ENCODE results near the gene STIM2. TPM values are rescaled to one million over a fixed set of nuclear protein-coding genes. Genes with fewer than 3 reads are reported as not detected.
"Not testable (repeated sequence)": the region's sequence is repeated elsewhere in the genome, so short reads cannot be mapped to it uniquely, and the experiment has no call there.

STIM2 gene
- total RNA-seq, result 8.9 and 17.3 TPM in 2 replicates

GRCh38 chr4:26860157-26860921, at the start of gene STIM2:
Gene STIM2, plus strand, starts transcription at chr4:26860841.
- peak; percentile 98 for DNase-seq (ENCODE audit: low read depth in 2 of 2)

GRCh38 chr4:26811571-26811970, 49.1 kb upstream of the STIM2 start:
- peak; percentile 39 to 43 for DNase-seq (ENCODE audit: low read depth in 2 of 2)

- peak; percentile 36 to 48 for DNase-seq (ENCODE audit: low read depth in 2 of 2)
Measured at GRCh38 chr4:26812049-26812714, 48.5 kb upstream of the STIM2 start.

- DNase-seq (ENCODE audit: low read depth in 2 of 2), result no peak
Measured at GRCh38 chr4:26813698-26814097, 46.9 kb upstream of the STIM2 start.

- no peak for DNase-seq (ENCODE audit: low read depth in 2 of 2)
Measured at GRCh38 chr4:26815199-26815598, 45.4 kb upstream of the STIM2 start.

GRCh38 chr4:26815706-26816105, 44.9 kb upstream of the STIM2 start:
- DNase-seq (ENCODE audit: low read depth in 2 of 2), result no peak

GRCh38 chr4:26819026-26819425, 41.6 kb upstream of the STIM2 start:
- no peak for DNase-seq (ENCODE audit: low read depth in 2 of 2)

- DNase-seq (ENCODE audit: low read depth in 2 of 2), result no peak
Measured at GRCh38 chr4:26819478-26820095, 41.1 kb upstream of the STIM2 start.

GRCh38 chr4:26820346-26820745, 40.3 kb upstream of the STIM2 start:
- DNase-seq (ENCODE audit: low read depth in 2 of 2), result no peak

GRCh38 chr4:26821031-26821430, 39.6 kb upstream of the STIM2 start:
- DNase-seq (ENCODE audit: low read depth in 2 of 2), result no peak

GRCh38 chr4:26821677-26822503, 38.8 kb upstream of the STIM2 start:
- peak; percentile 43 to 62 for DNase-seq (ENCODE audit: low read depth in 2 of 2)

GRCh38 chr4:26822546-26822945, 38.1 kb upstream of the STIM2 start:
- DNase-seq (ENCODE audit: low read depth in 2 of 2), result peak in 1 of 2 donors; percentile 25

- DNase-seq (ENCODE audit: low read depth in 2 of 2), result not testable (repeated sequence)
Measured at GRCh38 chr4:26822974-26823373, 37.7 kb upstream of the STIM2 start.

GRCh38 chr4:26823583-26823982, 37.1 kb upstream of the STIM2 start:
- no peak for DNase-seq (ENCODE audit: low read depth in 2 of 2)

GRCh38 chr4:26824667-26825066, 36.0 kb upstream of the STIM2 start:
- DNase-seq (ENCODE audit: low read depth in 2 of 2), result no peak

GRCh38 chr4:26826721-26827120, 33.9 kb upstream of the STIM2 start:
- DNase-seq (ENCODE audit: low read depth in 2 of 2), result peak; percentile 53 to 84

- DNase-seq (ENCODE audit: low read depth in 2 of 2), result not testable (repeated sequence)
Measured at GRCh38 chr4:26827336-26827735, 33.3 kb upstream of the STIM2 start.

- no peak for DNase-seq (ENCODE audit: low read depth in 2 of 2)
Measured at GRCh38 chr4:26827798-26828197, 32.8 kb upstream of the STIM2 start.

GRCh38 chr4:26829018-26829417, 31.6 kb upstream of the STIM2 start:
- DNase-seq (ENCODE audit: low read depth in 2 of 2), result no peak

GRCh38 chr4:26830033-26830432, 30.6 kb upstream of the STIM2 start:
- DNase-seq (ENCODE audit: low read depth in 2 of 2), result no peak

GRCh38 chr4:26830701-26831100, 29.9 kb upstream of the STIM2 start:
- DNase-seq (ENCODE audit: low read depth in 2 of 2), result no peak

GRCh38 chr4:26836539-26836938, 24.1 kb upstream of the STIM2 start:
- DNase-seq (ENCODE audit: low read depth in 2 of 2), result no peak

Data from lung microvascular endothelial cell (primary cell).